Immature natural killer cell (primary cell): ENCODE measurements around the gene UBASH3B. TPM values are rescaled to one million over a fixed set of nuclear protein-coding genes. Genes with fewer than 3 reads are reported as not detected.

Experiments
- DNase-seq, 3 donors: peaks; one replicate each; pipeline ENCODE4 v3.0.0; 2022; ENCODE audit warnings: mixed read lengths in 1 of 3
- H3K27ac Mint-ChIP-seq, 6 donors: one replicate each; pipeline ENCODE4 v1.8.0; 2020; ENCODE audit warnings: mixed read lengths in 6 of 6, mild to moderate bottlenecking in 5 of 6, inconsistent platforms in 4 of 6, moderate library complexity in 3 of 6
- H3K27me3 Mint-ChIP-seq, 3 donors: one replicate each; pipeline ENCODE4 v1.8.0; 2020 to 2021; ENCODE audit warnings: low read depth in 3 of 3, mild to moderate bottlenecking in 3 of 3, mixed read lengths in 3 of 3, moderate library complexity in 3 of 3, inconsistent platforms in 1 of 3
- H3K36me3 Mint-ChIP-seq, 3 donors: one replicate each; pipeline ENCODE4 v1.8.0; 2020; ENCODE audit warnings: mixed read lengths in 3 of 3, inconsistent platforms in 2 of 3, mild to moderate bottlenecking in 2 of 3
- H3K4me1 Mint-ChIP-seq, 2 donors: one replicate each; pipeline ENCODE4 v1.8.0; 2020; ENCODE audit warnings: inconsistent platforms in 2 of 2, mild to moderate bottlenecking in 2 of 2, mixed read lengths in 2 of 2, moderate library complexity in 1 of 2
- H3K4me3 Mint-ChIP-seq, 5 donors: one replicate each; pipeline ENCODE4 v1.8.0; 2020; ENCODE audit warnings: mild to moderate bottlenecking in 5 of 5, mixed read lengths in 5 of 5, inconsistent platforms in 3 of 5, moderate library complexity in 3 of 5
- H3K9me3 Mint-ChIP-seq, 6 donors: one replicate each; pipeline ENCODE4 v1.8.0; 2020; ENCODE audit warnings: mild to moderate bottlenecking in 6 of 6, mixed read lengths in 6 of 6, inconsistent platforms in 4 of 6, moderate library complexity in 3 of 6
- polyA plus RNA-seq, 3 donors: library from polyadenylated mRNA; unstranded; fragments of 300-500 nt; fragmentation: Illumina TruSeq; gene quantifications; one replicate each; pipeline ENCODE4 v1.2.3, GENCODE V29; 2021

The UBASH3B gene
- polyA plus RNA-seq, 3 donors from 2014 or later = 7.5 to 17.5 (median 9.6) TPM

DNA sequence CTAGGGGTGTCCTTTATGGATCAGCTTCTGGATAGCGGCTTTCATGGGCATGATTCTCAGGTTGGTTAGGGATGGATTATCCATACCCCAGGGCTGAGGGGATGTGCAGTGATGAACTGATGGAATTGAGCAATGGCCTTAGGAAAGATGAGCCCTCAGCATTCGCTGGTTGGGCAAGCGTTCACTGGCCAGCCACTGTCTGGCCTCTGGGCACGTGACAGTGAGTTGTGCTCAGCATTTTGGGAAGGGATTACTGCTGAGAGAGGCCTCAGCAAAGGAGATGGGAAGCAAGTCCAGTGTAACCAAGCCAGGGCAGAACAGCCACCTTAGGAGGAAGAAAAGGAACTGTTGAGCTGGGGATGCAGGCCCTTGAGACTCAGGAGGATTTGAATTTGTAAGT lies 17.4 kb downstream of the UBASH3B start:
- peak overlapping the region in 2 of 5 donors; percentile 27 to 32 for H3K4me3 Mint-ChIP-seq

DNA sequence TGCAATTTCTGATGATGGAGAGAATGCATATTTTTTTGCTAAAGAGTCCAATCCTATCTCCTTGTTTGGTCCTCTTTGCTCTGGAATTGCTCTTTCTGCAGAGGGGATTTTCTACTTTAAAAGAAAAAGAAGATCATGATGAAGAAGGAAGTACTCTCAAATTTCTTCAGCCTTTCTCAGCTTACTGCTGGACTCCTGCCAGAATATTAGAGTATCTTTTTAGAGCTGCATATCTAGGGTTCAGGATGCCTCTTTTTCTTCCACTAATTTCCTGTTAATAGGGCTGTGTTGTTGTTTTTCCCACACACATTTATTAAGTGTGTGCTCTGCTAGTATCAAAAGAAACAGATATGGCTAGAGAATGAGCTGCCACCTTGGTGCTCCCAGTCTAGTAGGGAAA lies 18.2 kb downstream of the UBASH3B start:
- Mint-ChIP-seq H3K27ac (peak overlapping the region in 1 of 6 donors; percentile 45), H3K4me3 (peak overlapping the region in 1 of 5 donors; percentile 10), H3K27me3 (peaks cover 0 to 4% (median 2%) of the 10 kb centered on the region in 3 donors), H3K9me3 (no peaks in the 10 kb centered on the region), H3K4me1 (peaks cover 45 to 74% of the 10 kb centered on the region in 2 donors), H3K36me3 (peaks cover 0 to 13% (median 13%) of the 10 kb centered on the region in 3 donors)
- no peak for DNase-seq

More for the DNA sequence above, 17.4 kb downstream of the UBASH3B start:
- no peak for DNase-seq
- H3K27ac Mint-ChIP-seq = peak overlapping the region in 2 of 6 donors; percentile 55 to 74
- H3K4me1 Mint-ChIP-seq = peaks cover 51 to 82% of the 10 kb centered on the region in 2 donors
- peaks cover 0 to 5% (median 4%) of the 10 kb centered on the region in 3 donors for H3K27me3 Mint-ChIP-seq
- H3K9me3 Mint-ChIP-seq = no peaks in the 10 kb centered on the region
- peaks cover 0 to 13% (median 13%) of the 10 kb centered on the region in 3 donors for H3K36me3 Mint-ChIP-seq

DNA sequence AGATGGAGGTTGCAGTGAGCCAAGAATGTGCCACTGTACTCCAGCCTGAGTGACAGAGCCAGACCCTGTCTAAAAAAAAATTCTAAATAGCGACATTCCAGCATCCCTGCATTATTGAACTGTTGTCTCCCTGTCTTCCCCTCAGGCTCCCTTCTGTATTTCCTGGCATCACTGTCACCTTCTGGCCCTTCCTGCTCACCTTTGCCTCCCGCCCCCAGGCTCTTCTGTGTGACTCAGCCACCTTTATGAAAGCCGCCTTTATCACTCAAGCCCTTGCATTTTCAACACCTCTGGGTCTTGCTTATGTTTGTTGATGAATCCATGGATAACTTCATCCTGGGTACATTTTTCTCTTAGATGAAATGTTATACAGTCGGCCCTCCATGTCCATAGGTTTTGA lies 21.1 kb downstream of the UBASH3B start:
- no peak for DNase-seq
- peak overlapping the region in 2 of 5 donors; percentile 44 to 52 for H3K4me3 Mint-ChIP-seq
- H3K27me3 Mint-ChIP-seq = peaks cover 0 to 4% (median 2%) of the 10 kb centered on the region in 3 donors
- no peaks in the 10 kb centered on the region for H3K9me3 Mint-ChIP-seq
- peaks cover 0 to 5% (median 4%) of the 10 kb centered on the region in 3 donors for H3K36me3 Mint-ChIP-seq
- H3K27ac Mint-ChIP-seq = peak overlapping the region in 5 of 6 donors; percentile 31 to 78 (median 65)
- peaks cover 25 to 50% of the 10 kb centered on the region in 2 donors for H3K4me1 Mint-ChIP-seq

DNA sequence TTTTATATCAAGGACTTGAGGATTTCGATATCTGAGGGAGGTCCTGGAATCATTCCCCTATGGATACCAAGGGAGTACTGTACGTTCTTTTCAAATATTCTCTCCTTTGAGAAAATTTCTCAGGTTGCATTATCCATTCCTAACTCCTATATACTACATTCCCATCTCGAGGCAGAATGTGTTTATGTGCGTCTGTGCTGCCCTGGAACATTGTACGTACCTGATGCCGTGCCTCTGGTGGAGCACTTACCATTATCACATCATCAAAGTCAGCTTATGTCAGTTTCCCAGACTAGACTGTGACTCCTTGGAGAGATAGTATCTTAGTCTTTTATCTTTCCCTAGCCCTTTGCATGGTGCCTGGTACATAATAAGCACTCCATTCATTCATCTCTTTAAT lies 21.7 kb downstream of the UBASH3B start:
- DNase-seq = no peak
- Mint-ChIP-seq H3K4me3 (no peak overlapping the region), H3K9me3 (no peaks in the 10 kb centered on the region), H3K27ac (peak overlapping the region in 1 of 6 donors; percentile 3), H3K4me1 (peaks cover 23 to 47% of the 10 kb centered on the region in 2 donors), H3K36me3 (peaks cover 0 to 3% (median 0%) of the 10 kb centered on the region in 3 donors), H3K27me3 (peaks cover 0 to 4% (median 4%) of the 10 kb centered on the region in 3 donors)

DNA sequence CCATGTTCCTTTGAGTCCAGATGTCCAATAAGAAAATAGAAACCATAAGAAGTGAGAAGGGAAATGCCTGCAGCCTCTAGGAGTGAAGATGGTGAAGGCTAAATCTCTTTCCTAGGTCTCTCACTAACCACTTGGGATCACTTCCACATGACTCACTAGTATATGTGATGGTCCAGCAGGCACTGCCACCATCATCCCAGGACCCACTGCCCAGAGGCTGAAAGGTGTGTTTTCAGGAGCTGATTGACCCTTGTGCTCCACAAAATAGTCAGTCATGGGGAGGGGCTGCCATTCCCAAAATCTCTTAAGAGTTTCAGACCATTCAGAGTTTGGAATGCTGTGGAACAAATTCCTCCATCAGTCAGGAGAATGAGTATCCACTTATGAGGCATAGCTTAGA lies 22.9 kb downstream of the UBASH3B start:
- no peak for DNase-seq
- peaks cover 0 to 4% (median 4%) of the 10 kb centered on the region in 3 donors for H3K27me3 Mint-ChIP-seq
- no peaks in the 10 kb centered on the region for H3K36me3 Mint-ChIP-seq
- H3K9me3 Mint-ChIP-seq = no peaks in the 10 kb centered on the region
- peaks cover 21 to 41% of the 10 kb centered on the region in 2 donors for H3K4me1 Mint-ChIP-seq
- no peak overlapping the region for H3K27ac Mint-ChIP-seq
- H3K4me3 Mint-ChIP-seq = no peak overlapping the region

DNA sequence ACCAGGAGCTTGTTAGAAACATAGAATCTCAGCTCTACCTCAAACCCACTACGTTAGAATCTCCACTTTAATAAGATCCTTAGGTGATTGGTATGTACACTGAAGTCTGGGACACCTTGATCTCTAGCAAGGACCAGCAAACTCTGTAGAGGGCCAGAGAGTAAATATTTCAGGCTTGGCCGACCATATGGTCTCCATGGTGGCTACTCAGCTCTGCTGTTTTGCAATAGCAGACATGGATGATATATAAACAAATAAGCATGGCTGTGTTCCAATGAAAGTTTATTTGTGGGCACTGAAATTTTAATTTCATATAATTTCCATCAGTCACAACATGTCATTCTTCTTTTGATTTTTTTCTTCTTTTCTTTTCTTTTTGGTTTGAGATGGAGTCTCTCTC lies 23.9 kb downstream of the UBASH3B start:
- H3K9me3 Mint-ChIP-seq = no peaks in the 10 kb centered on the region

DNA sequence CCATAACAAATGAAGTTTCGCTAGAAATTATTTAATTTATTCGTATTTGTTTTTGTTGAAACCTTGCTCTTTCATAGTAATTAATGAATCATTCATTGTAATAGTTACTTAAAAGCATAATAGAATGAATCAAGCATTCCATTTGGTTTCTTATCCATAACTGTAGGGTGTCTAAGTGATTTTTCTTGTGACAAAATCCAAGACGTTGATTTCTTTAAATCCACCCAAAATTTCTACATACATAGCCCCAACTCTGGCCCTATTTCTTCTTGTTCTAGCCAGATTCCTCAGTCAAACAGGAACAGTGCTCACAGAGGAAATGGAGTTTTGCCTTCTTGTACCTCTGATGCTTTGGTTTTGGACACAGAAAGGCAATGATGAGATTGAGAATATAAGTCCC lies 25.5 kb downstream of the UBASH3B start:
- no peaks in the 10 kb centered on the region for H3K36me3 Mint-ChIP-seq
- peaks cover 0 to 4% (median 4%) of the 10 kb centered on the region in 3 donors for H3K27me3 Mint-ChIP-seq
- H3K4me3 Mint-ChIP-seq = no peak overlapping the region
- no peak overlapping the region for H3K27ac Mint-ChIP-seq
- no peak for DNase-seq
- H3K9me3 Mint-ChIP-seq = no peaks in the 10 kb centered on the region
- peaks cover 10 to 33% of the 10 kb centered on the region in 2 donors for H3K4me1 Mint-ChIP-seq

More for the DNA sequence above, 23.9 kb downstream of the UBASH3B start:
- H3K36me3 Mint-ChIP-seq = no peaks in the 10 kb centered on the region
- H3K4me1 Mint-ChIP-seq = peaks cover 24 to 41% of the 10 kb centered on the region in 2 donors
- H3K27me3 Mint-ChIP-seq = peaks cover 0 to 4% (median 4%) of the 10 kb centered on the region in 3 donors
- no peak overlapping the region for H3K4me3 Mint-ChIP-seq
- DNase-seq = no peak
- H3K27ac Mint-ChIP-seq = no peak overlapping the region

DNA sequence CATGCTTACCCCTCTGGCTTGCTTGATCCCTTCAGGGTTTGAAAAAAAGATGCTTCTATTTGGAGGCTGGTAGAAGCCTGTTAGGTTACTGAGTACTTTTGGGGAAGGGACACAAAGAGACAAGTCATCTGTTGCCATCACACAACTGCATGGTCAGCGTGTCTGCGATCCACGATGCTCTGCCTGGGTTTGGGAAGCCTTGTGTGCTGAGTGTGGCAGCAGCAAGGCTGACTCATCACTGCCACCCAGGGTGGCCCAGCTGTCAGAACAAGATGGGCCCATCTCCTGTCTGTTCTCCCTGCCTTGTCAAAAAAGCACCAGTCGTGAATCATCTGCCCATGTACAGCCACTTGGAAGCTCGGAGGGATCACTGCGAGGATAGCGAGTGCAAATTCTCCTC lies 26.2 kb downstream of the UBASH3B start:
- Mint-ChIP-seq H3K27ac (peak overlapping the region in 1 of 6 donors; percentile 12), H3K4me1 (peaks cover 9 to 34% of the 10 kb centered on the region in 2 donors), H3K36me3 (no peaks in the 10 kb centered on the region), H3K9me3 (no peaks in the 10 kb centered on the region), H3K4me3 (no peak overlapping the region), H3K27me3 (peaks cover 0 to 4% (median 3%) of the 10 kb centered on the region in 3 donors)
- DNase-seq = no peak

DNA sequence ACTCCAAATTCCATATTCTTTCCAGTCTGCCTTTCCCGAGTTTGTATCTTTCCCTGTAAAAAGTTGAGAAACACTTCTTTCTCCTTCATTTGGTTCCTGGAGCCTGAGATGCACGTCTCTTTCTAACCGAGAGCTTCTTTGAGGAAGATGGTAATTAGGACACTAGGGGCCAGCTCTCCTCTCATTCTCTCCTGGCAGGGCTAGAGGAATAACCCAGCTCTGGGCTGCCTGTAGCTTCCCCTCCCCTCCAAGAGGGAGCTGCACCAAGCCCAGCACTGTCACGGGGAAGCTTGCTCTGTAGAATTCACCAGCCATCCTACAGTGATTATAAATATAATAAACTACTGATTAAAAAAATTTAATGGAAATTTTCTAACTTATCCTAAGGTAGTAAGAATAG lies 26.9 kb downstream of the UBASH3B start:
- H3K27ac Mint-ChIP-seq = no peak overlapping the region
- H3K4me1 Mint-ChIP-seq = peaks cover 9 to 32% of the 10 kb centered on the region in 2 donors
- no peaks in the 10 kb centered on the region for H3K9me3 Mint-ChIP-seq
- H3K4me3 Mint-ChIP-seq = no peak overlapping the region
- DNase-seq = no peak
- peaks cover 0 to 4% (median 2%) of the 10 kb centered on the region in 3 donors for H3K27me3 Mint-ChIP-seq
- no peaks in the 10 kb centered on the region for H3K36me3 Mint-ChIP-seq

DNA sequence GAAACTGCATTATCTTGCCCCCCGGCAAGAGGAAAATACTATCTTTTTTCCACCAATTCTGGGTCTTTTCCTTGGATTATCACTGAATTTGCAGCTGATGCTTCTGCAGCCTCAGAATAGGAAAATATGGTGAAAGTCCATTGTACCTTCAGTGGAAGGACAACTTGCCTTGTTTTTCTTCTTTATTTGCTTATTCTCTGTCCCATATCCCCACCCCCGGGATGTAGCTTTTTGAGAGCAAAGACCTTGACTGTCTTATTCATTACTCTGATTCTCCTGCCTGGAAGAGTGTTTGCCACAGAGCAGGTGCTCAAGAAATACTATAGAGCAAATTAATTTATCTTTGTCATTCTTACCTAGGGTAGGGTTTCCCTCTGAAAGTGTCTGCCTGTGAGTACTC lies 29.5 kb downstream of the UBASH3B start:
- peaks cover 14 to 39% of the 10 kb centered on the region in 2 donors for H3K4me1 Mint-ChIP-seq
- peaks cover 0 to 2% (median 2%) of the 10 kb centered on the region in 3 donors for H3K27me3 Mint-ChIP-seq
- H3K4me3 Mint-ChIP-seq = no peak overlapping the region
- H3K27ac Mint-ChIP-seq = no peak overlapping the region
- DNase-seq = no peak
- H3K9me3 Mint-ChIP-seq = no peaks in the 10 kb centered on the region
- H3K36me3 Mint-ChIP-seq = peaks cover 0 to 3% (median 0%) of the 10 kb centered on the region in 3 donors

DNA sequence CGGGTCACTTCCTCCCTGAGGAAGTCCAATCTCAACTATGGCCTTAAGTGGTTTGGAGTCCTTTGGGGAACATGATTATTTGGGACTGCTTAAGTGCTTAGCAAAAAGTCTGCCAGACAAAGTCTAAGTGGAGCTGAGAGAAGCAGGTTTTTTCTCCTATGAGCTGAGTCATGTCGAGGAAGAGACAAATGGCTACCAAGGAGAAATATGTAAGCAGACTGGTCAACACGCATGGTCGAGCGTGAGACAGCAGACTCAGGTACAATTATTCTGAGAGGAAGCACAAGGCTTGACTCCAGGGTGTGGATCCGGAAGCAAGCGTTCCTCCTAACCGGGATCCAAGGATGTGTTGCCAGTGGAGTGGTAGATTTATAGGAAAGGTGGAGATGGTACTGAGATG lies 30.6 kb downstream of the UBASH3B start:
- H3K27ac Mint-ChIP-seq = peak overlapping the region in 1 of 6 donors; percentile 2

DNA sequence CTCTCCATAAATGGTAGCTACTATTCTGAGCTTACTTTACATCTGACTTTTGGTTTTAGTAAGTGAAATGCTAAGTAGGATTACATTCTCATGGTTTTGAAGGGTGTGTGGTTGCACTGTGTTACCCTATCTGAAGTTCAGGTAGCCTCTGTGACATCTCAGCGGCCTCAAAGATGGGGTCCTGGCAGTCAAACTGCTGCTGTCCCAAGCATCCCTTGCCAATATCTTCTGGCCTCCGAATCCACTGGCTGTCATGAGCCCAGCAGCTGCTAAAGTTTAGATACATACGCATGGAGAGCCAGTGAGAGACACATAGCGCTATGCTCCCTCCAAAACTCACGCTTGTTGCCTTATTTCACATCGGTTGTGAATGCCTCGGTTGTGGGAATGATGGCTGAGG lies 34.9 kb downstream of the UBASH3B start:
- Mint-ChIP-seq H3K36me3 (peaks cover 0 to 9% (median 3%) of the 10 kb centered on the region in 3 donors), H3K9me3 (no peaks in the 10 kb centered on the region), H3K27me3 (peaks cover 0 to 2% (median 2%) of the 10 kb centered on the region in 3 donors), H3K27ac (peak overlapping the region; percentile 81 to 92 (median 91)), H3K4me3 (peak overlapping the region; percentile 53 to 82 (median 73)), H3K4me1 (peaks cover 48 to 67% of the 10 kb centered on the region in 2 donors)
- no peak for DNase-seq

More for the DNA sequence above, 30.6 kb downstream of the UBASH3B start:
- DNase-seq = no peak
- Mint-ChIP-seq H3K9me3 (no peaks in the 10 kb centered on the region), H3K4me1 (peaks cover 22 to 48% of the 10 kb centered on the region in 2 donors), H3K27me3 (peaks cover 0 to 2% (median 2%) of the 10 kb centered on the region in 3 donors), H3K36me3 (peaks cover 0 to 3% (median 0%) of the 10 kb centered on the region in 3 donors), H3K4me3 (no peak overlapping the region)

DNA sequence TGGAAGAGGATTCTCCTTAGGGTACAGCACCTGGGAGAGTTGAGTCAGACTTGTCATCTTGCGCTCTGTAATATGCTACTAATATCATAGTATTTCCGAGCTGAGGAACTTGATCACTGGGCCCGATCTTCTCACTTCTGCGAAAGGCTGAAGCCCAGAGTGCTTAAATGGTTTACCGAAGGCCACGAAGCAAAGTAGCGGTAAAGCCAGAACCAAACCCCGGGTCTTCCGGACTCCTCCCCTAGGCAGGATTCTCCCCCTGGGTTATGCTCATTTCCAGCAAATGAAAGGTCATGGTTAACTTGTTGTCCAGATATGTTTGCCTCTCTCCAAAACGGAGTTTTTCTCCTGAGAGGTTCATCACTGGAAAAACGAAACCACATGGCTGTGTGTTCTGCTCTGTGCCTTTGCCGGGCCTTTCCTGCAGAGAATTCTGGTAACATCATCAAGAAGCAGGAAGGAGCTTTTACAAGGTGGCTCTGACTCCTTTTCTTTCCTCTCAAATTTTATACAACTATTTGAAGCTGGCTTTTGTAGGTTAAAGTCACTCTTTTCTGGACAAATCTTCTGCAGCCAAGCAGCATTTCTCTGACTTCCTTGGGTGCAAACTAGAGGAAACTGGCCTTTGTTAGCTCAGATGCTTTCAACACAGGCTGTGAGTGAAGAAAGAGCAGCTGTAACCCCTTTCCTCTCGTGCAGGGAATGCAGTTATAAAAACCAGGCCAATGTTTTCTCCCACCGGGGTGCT lies 35.5 kb downstream of the UBASH3B start:
- H3K4me3 Mint-ChIP-seq = peak overlapping the region; percentile 53 to 82 (median 73)
- DNase-seq = peak in 1 of 3 donors; percentile 18
- peaks cover 0 to 9% (median 3%) of the 10 kb centered on the region in 3 donors for H3K36me3 Mint-ChIP-seq
- peaks cover 0 to 2% (median 2%) of the 10 kb centered on the region in 3 donors for H3K27me3 Mint-ChIP-seq
- peak overlapping the region; percentile 81 to 92 (median 91) for H3K27ac Mint-ChIP-seq
- peaks cover 51 to 73% of the 10 kb centered on the region in 2 donors for H3K4me1 Mint-ChIP-seq
- no peaks in the 10 kb centered on the region for H3K9me3 Mint-ChIP-seq

DNA sequence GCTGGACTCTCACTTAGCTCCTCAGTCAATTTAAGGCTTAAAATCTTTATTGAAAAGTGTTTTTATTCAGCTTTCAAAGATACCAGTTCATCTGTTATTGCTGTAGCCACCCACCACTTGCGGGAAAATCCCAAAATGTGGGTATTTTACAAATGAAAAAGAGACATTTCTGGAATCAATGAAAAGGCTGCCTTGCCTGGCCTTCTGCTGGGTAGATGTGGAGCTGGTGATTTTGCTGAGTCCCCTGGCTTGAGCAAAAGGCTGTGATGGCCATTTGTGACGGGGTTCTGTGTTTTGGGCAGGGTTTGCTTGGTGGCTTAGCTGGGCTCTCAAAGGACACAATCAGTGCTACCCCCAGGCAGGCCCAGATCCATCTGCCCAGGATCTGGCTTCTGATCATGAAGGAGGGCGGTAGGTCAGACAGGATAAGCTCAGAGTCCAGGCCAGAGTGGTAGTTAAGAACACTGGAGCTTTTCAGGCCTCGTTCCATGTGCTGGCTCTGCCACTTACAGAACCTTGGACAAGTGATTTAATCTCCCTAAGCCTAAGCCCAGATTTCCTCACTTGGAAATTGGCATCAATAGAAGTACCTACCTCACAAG lies 36.1 kb downstream of the UBASH3B start:
- Mint-ChIP-seq H3K27ac (peak overlapping the region; percentile 81 to 92 (median 91)), H3K4me3 (peak overlapping the region; percentile 53 to 82 (median 73)), H3K4me1 (peaks cover 56 to 74% of the 10 kb centered on the region in 2 donors)

More for the DNA sequence above, 36.1 kb downstream of the UBASH3B start:
- H3K27me3 Mint-ChIP-seq = peaks cover 0 to 2% (median 2%) of the 10 kb centered on the region in 3 donors
- no peak for DNase-seq
- no peaks in the 10 kb centered on the region for H3K9me3 Mint-ChIP-seq
- H3K36me3 Mint-ChIP-seq = peaks cover 0 to 9% (median 3%) of the 10 kb centered on the region in 3 donors
